Neural cell (in vitro differentiated cells): ENCODE measurements around the gene HAUS3. TPM values are rescaled to one million over a fixed set of nuclear protein-coding genes. Genes with fewer than 3 reads are reported as not detected.

Experiments used
- H2AFZ ChIP-seq: fragments of 200-600, 300-800 bp; sonication (generic), shearing (Covaris generic); 2 replicates; pipeline ENCODE4 v1.6.0; 2014; ENCODE audit warnings: low read depth, mild to moderate bottlenecking, antibody characterized with exemption, low read length, moderate library complexity
- H3F3A ChIP-seq: fragments of 200-600 bp; shearing (Covaris generic); 2 replicates; pipeline ENCODE4 v1.6.1; 2016; ENCODE audit warnings: mild to moderate bottlenecking, moderate library complexity, mixed read lengths, antibody characterized with exemption, low read length; ENCODE audit not compliant: insufficient read depth, poor library complexity, severe bottlenecking
- H3K27ac ChIP-seq: fragments of 200-600, 300-800 bp; sonication (generic), shearing (Covaris generic); 2 replicates; pipeline ENCODE4 v1.5.1; 2014; ENCODE audit warnings: mild to moderate bottlenecking, low read length, moderate library complexity
- H3K27me3 ChIP-seq: fragments of 300-800, 200-600 bp; sonication (generic), shearing (Covaris generic); 2 replicates; pipeline ENCODE4 v1.6.0; 2014; ENCODE audit warnings: mild to moderate bottlenecking, low read depth, low read length, moderate library complexity; ENCODE audit not compliant: insufficient read depth
- H3K36me3 ChIP-seq: fragments of 300-800, 200-600 bp; sonication (generic), shearing (Covaris generic); 2 replicates; pipeline ENCODE4 v1.5.1; 2014; ENCODE audit warnings: mild to moderate bottlenecking, antibody characterized with exemption, low read length, moderate library complexity; ENCODE audit not compliant: insufficient read depth
- H3K4me2 ChIP-seq: fragments of 300-800, 200-600 bp; sonication (generic), shearing (Covaris generic); 2 replicates; pipeline ENCODE4 v1.6.0; 2014; ENCODE audit warnings: mild to moderate bottlenecking, low read length
- H3K4me3 ChIP-seq: fragments of 300-800, 200-600 bp; sonication (generic), shearing (Covaris generic); 2 replicates; pipeline ENCODE4 v1.5.1; 2014; ENCODE audit warnings: mild to moderate bottlenecking, low read length, moderate library complexity
- H3K79me2 ChIP-seq: fragments of 200-600 bp; shearing (Covaris generic); replicated peaks from 2 replicates; pipeline ENCODE4 v1.6.0; 2014; ENCODE audit warnings: mild to moderate bottlenecking, low read length, moderate library complexity; ENCODE audit not compliant: insufficient read depth
- H3K9ac ChIP-seq: fragments of 300-800, 200-600 bp; sonication (generic), shearing (Covaris generic); 2 replicates; pipeline ENCODE4 v1.6.1; 2016; ENCODE audit warnings: mild to moderate bottlenecking, low read length, mixed read lengths
- H3K9me2 ChIP-seq: fragments of 200-600 bp; shearing (Covaris generic); 2 replicates; pipeline ENCODE4 v1.6.1; 2016; ENCODE audit warnings: mild to moderate bottlenecking, low read length, mixed read lengths; ENCODE audit not compliant: insufficient read depth
- H3K9me3 ChIP-seq: fragments of 200-600, 300-800 bp; sonication (generic), shearing (Covaris generic); 2 replicates; pipeline ENCODE4 v1.6.1; 2016; ENCODE audit warnings: mild to moderate bottlenecking, mixed run types, low read length, moderate library complexity, mixed read lengths
- H4K20me1 ChIP-seq: fragments of 200-600 bp; shearing (Covaris generic); 2 replicates; pipeline ENCODE4 v1.6.1; 2016; ENCODE audit warnings: mild to moderate bottlenecking, mixed run types; ENCODE audit not compliant: insufficient read depth
- EP300 ChIP-seq: fragments of 450-650 bp; conservative IDR thresholded peaks from 2 replicates; pipeline ENCODE4 v1.6.1; 2014; ENCODE audit warnings: antibody characterized with exemption, mild to moderate bottlenecking, moderate library complexity; ENCODE audit not compliant: poor library complexity, severe bottlenecking
- EZH2 ChIP-seq: fragments of 200-600, 300-800 bp; shearing (Covaris generic), sonication (generic); IDR thresholded peaks from 2 replicates; pipeline ENCODE4 v1.6.1; 2014; ENCODE audit warnings: antibody characterized with exemption, low read length, borderline replicate concordance, mild to moderate bottlenecking; ENCODE audit not compliant: insufficient read depth, poor library complexity, severe bottlenecking
- MXI1 ChIP-seq: fragments of 450-650 bp; conservative IDR thresholded peaks from 2 replicates; pipeline ENCODE4 v1.6.1; 2014; ENCODE audit warnings: antibody characterized with exemption, mild to moderate bottlenecking; ENCODE audit not compliant: poor library complexity, severe bottlenecking
- POLR2AphosphoS5 ChIP-seq: IDR thresholded peaks from 2 replicates; pipeline ENCODE4 v1.6.1; 2012
- RAD21 ChIP-seq: fragments of 450-650 bp; conservative IDR thresholded peaks from 2 replicates; pipeline ENCODE4 v1.6.1; 2014; ENCODE audit warnings: antibody characterized with exemption, mild to moderate bottlenecking, moderate library complexity
- SMC3 ChIP-seq: fragments of 450-650 bp; conservative IDR thresholded peaks from 2 replicates; pipeline ENCODE4 v1.6.1; 2014; ENCODE audit warnings: antibody characterized with exemption, mild to moderate bottlenecking, moderate library complexity; ENCODE audit not compliant: poor library complexity
- TAF1 ChIP-seq: IDR thresholded peaks from 2 replicates; pipeline ENCODE4 v1.6.1; 2012; ENCODE audit warnings: low read depth
- polyA plus RNA-seq: library from polyadenylated mRNA; depleted of rRNA; stranded (reverse); fragments of >200 nt; gene quantifications from 2 replicates; pipeline ENCODE4 v1.2.3, GENCODE V29; 2014
- TF ChIP-seq, protein P1 (sequence below): IDR thresholded peaks from 2 replicates; pipeline ENCODE4 v1.6.1; 2012; ENCODE audit warnings: borderline replicate concordance
- TF ChIP-seq, protein P2 (sequence below): fragments of 450-650 bp; IDR thresholded peaks from 2 replicates; pipeline ENCODE4 v1.5.1; 2014; ENCODE audit warnings: antibody characterized with exemption, mild to moderate bottlenecking, moderate library complexity; ENCODE audit not compliant: poor library complexity, severe bottlenecking

The HAUS3 gene
- polyA plus RNA-seq, 1 donor from 2014 or later, result 34.2 TPM

DNA sequence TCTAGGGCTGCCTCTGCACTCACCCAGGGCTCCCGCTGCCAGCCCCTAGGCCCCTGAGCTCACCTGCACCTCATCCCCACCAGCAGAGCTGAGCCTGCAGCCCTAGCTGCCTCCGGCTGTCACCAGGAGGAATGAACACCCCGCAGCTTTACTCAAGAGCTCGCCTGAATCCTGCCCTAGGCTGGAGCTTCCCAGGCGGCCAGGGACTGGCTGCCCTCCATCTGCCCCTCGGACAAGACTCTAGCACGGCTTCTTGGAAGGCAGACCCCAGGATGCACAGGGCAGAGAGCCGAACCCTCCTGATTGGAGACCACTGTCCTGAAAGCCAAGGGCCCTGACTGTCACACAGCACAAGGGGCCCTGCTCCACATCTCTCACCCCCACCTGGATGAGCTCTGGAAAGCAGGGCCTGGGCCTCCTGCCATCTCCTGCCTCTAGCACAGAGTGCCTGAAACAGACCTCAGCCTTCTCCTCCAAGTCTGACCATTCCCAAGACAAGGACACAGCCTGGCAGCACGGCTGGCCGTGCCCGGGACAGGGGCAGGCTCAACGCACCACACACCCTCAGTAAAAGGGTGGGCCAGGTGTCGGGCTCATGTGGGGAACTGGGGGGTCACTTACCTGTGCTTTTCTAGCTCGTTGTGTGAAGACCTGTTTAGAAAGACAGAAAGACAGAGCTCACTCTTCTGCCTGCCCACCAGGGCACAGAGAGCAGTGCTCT lies 15.6 kb upstream of the HAUS3 start:
- Histone ChIP-seq H3K27ac (no peak overlapping the region), H3K79me2 (peaks cover 38% of the 10 kb centered on the region), H3K9me2 (no peaks in the 10 kb centered on the region), H3K4me3 (no peak overlapping the region), H3K4me2 (no peak overlapping the region), H2AFZ (no peak overlapping the region), H3F3A (no peaks in the 10 kb centered on the region), H3K9me3 (no peaks in the 10 kb centered on the region), H3K9ac (no peak overlapping the region), H4K20me1 (peaks cover 38% of the 10 kb centered on the region), H3K36me3 (no peaks in the 10 kb centered on the region), H3K27me3 (no peaks in the 10 kb centered on the region)
- TF ChIP-seq RAD21, result no peak
- TF ChIP-seq, protein P1, sequence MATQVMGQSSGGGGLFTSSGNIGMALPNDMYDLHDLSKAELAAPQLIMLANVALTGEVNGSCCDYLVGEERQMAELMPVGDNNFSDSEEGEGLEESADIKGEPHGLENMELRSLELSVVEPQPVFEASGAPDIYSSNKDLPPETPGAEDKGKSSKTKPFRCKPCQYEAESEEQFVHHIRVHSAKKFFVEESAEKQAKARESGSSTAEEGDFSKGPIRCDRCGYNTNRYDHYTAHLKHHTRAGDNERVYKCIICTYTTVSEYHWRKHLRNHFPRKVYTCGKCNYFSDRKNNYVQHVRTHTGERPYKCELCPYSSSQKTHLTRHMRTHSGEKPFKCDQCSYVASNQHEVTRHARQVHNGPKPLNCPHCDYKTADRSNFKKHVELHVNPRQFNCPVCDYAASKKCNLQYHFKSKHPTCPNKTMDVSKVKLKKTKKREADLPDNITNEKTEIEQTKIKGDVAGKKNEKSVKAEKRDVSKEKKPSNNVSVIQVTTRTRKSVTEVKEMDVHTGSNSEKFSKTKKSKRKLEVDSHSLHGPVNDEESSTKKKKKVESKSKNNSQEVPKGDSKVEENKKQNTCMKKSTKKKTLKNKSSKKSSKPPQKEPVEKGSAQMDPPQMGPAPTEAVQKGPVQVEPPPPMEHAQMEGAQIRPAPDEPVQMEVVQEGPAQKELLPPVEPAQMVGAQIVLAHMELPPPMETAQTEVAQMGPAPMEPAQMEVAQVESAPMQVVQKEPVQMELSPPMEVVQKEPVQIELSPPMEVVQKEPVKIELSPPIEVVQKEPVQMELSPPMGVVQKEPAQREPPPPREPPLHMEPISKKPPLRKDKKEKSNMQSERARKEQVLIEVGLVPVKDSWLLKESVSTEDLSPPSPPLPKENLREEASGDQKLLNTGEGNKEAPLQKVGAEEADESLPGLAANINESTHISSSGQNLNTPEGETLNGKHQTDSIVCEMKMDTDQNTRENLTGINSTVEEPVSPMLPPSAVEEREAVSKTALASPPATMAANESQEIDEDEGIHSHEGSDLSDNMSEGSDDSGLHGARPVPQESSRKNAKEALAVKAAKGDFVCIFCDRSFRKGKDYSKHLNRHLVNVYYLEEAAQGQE, result no peak
- TF ChIP-seq, protein P2, sequence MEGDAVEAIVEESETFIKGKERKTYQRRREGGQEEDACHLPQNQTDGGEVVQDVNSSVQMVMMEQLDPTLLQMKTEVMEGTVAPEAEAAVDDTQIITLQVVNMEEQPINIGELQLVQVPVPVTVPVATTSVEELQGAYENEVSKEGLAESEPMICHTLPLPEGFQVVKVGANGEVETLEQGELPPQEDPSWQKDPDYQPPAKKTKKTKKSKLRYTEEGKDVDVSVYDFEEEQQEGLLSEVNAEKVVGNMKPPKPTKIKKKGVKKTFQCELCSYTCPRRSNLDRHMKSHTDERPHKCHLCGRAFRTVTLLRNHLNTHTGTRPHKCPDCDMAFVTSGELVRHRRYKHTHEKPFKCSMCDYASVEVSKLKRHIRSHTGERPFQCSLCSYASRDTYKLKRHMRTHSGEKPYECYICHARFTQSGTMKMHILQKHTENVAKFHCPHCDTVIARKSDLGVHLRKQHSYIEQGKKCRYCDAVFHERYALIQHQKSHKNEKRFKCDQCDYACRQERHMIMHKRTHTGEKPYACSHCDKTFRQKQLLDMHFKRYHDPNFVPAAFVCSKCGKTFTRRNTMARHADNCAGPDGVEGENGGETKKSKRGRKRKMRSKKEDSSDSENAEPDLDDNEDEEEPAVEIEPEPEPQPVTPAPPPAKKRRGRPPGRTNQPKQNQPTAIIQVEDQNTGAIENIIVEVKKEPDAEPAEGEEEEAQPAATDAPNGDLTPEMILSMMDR, result no peak
- TF ChIP-seq MXI1, result no peak
- no peak for TF ChIP-seq SMC3
- no peak for TF ChIP-seq EZH2
- TF ChIP-seq POLR2AphosphoS5, result no peak
- TF ChIP-seq EP300, result no peak
- TF ChIP-seq TAF1, result no peak

- Histone ChIP-seq H2AFZ (no peak overlapping the region), H3K4me3 (no peak overlapping the region), H3K27me3 (no peaks in the 10 kb centered on the region), H3K9ac (no peak overlapping the region), H3K9me2 (no peaks in the 10 kb centered on the region), H3K36me3 (no peaks in the 10 kb centered on the region), H3F3A (no peaks in the 10 kb centered on the region), H3K9me3 (no peaks in the 10 kb centered on the region), H3K4me2 (no peak overlapping the region), H3K79me2 (peaks cover 38% of the 10 kb centered on the region), H3K27ac (no peak overlapping the region), H4K20me1 (peaks cover 38% of the 10 kb centered on the region)
- TF ChIP-seq EP300 (no peak), MXI1 (no peak), EZH2 (no peak), TAF1 (no peak), POLR2AphosphoS5 (no peak), SMC3 (no peak), RAD21 (no peak)
- TF ChIP-seq, protein P2, result no peak
- TF ChIP-seq, protein P1, result no peak
Observed at GRCh38 chr4:2256781-2257191, 14.9 kb upstream of the HAUS3 start.
